HepG2 (cell line): ENCODE results near the gene C1orf35. TPM values are rescaled to one million over a fixed set of nuclear protein-coding genes. Genes with fewer than 3 reads are reported as not detected.

Source experiments
- AHR ChIP-seq: IDR thresholded peaks from 2 replicates; pipeline ENCODE4 v1.6.1; 2018; ENCODE audit warnings: missing genetic modification reagents, missing compliant biosample characterization
- BRCA1 ChIP-seq: sonication (generic); formaldehyde crosslinking; IDR thresholded peaks from 2 replicates; pipeline ENCODE4 v1.4.0; 2020; ENCODE audit warnings: missing genetic modification reagents
- HOXA5 ChIP-seq: sonication (generic); formaldehyde crosslinking; IDR thresholded peaks from 2 replicates; pipeline ENCODE4 v1.4.0; 2020; ENCODE audit warnings: missing genetic modification reagents
- HOXA7 ChIP-seq: sonication (generic); formaldehyde crosslinking; IDR thresholded peaks from 2 replicates; pipeline ENCODE4 v1.8.1; 2022; ENCODE audit warnings: mild to moderate bottlenecking, missing genetic modification reagents, moderate library complexity
- MEF2D ChIP-seq: sonication (generic); formaldehyde crosslinking; IDR thresholded peaks from 2 replicates; pipeline ENCODE4 v1.5.1; 2020; ENCODE audit warnings: mild to moderate bottlenecking, missing genetic modification reagents
- NCOR1 ChIP-seq: fragments of 200-600 bp; sonication (generic); IDR thresholded peaks from 2 replicates; pipeline ENCODE4 v1.7.0; 2017; ENCODE audit warnings: antibody characterized with exemption, low read length, borderline replicate concordance
- NR2C2 ChIP-seq: sonication (generic); formaldehyde crosslinking; IDR thresholded peaks from 2 replicates; pipeline ENCODE4 v1.4.0; 2020; ENCODE audit warnings: missing genetic modification reagents, mild to moderate bottlenecking, moderate library complexity, borderline replicate concordance
- NR3C1 ChIP-seq: sonication (generic); formaldehyde crosslinking; IDR thresholded peaks from 2 replicates; pipeline ENCODE4 v1.4.0; 2020; ENCODE audit warnings: missing genetic modification reagents
- ONECUT2 ChIP-seq: sonication (generic); formaldehyde crosslinking; IDR thresholded peaks from 2 replicates; pipeline ENCODE4 v1.4.0; 2020; ENCODE audit warnings: missing genetic modification reagents
- PAWR ChIP-seq: sonication (generic); formaldehyde crosslinking; IDR thresholded peaks from 2 replicates; pipeline ENCODE4 v1.4.0; 2020; ENCODE audit warnings: missing genetic modification reagents, mild to moderate bottlenecking, borderline replicate concordance
- RBM22 ChIP-seq: fragments of 200-400 bp; formaldehyde crosslinking; optimal IDR thresholded peaks from 2 replicates; pipeline ENCODE3; 2017; ENCODE audit warnings: mild to moderate bottlenecking, low read length, moderate library complexity
- SRSF4 ChIP-seq: fragments of 200-400 bp; formaldehyde crosslinking; IDR thresholded peaks from one replicate; pipeline ENCODE4 v1.6.1; 2018; ENCODE audit warnings: mild to moderate bottlenecking, low read depth, low read length, moderate library complexity; ENCODE audit not compliant: poor library complexity, severe bottlenecking
- TAF1 ChIP-seq: sonication (generic); formaldehyde crosslinking; IDR thresholded peaks from 2 replicates; pipeline ENCODE4 v1.4.0; 2020; ENCODE audit warnings: missing genetic modification reagents
- TMF1 ChIP-seq: sonication (generic); formaldehyde crosslinking; IDR thresholded peaks from 2 replicates; pipeline ENCODE4 v1.8.1; 2022; ENCODE audit warnings: low read depth, missing genetic modification reagents
- ZBTB4 ChIP-seq: sonication (generic); formaldehyde crosslinking; IDR thresholded peaks from 2 replicates; pipeline ENCODE4 v1.4.0; 2020; ENCODE audit warnings: missing genetic modification reagents, mild to moderate bottlenecking, borderline replicate concordance
- ZFP1 ChIP-seq: IDR thresholded peaks from 2 replicates; pipeline ENCODE4 v1.6.1; 2016
- ZNF180 ChIP-seq: sonication (generic); formaldehyde crosslinking; IDR thresholded peaks from 2 replicates; pipeline ENCODE4 v1.4.0; 2020; ENCODE audit warnings: low read depth, missing genetic modification reagents, borderline replicate concordance
- ZNF615 ChIP-seq: sonication (generic); formaldehyde crosslinking; IDR thresholded peaks from 2 replicates; pipeline ENCODE4 v1.5.0; 2020; ENCODE audit warnings: mild to moderate bottlenecking, missing genetic modification reagents, borderline replicate concordance
- ZNF850 ChIP-seq: sonication (generic); formaldehyde crosslinking; conservative IDR thresholded peaks from 2 replicates; pipeline ENCODE4 v1.9.0; 2021; ENCODE audit warnings: mild to moderate bottlenecking, missing genetic modification reagents
- polyA plus RNA-seq, 8 experiments: library from polyadenylated mRNA; depleted of rRNA in 3 of 8; stranded (reverse) in 7 of 8; unstranded in 1 of 8; fragments of >200 nt; fragmentation: Illumina TruSeq in 4 of 8; extraction: Trizol in 4 of 8; gene quantifications; 2 replicates each; pipeline versions ENCODE4 v1.2.1 to v1.2.3, GENCODE V29; 2011 to 2016; ENCODE audit warnings: low read depth in 4 of 8, missing spikeins in 1 of 8, mixed read lengths in 1 of 8; ENCODE audit not compliant: insufficient read depth in 1 of 8
- total RNA-seq, 5 experiments: library from RNA; depleted of rRNA; stranded (reverse); fragments of >200 nt; fragmentation: Illumina TruSeq; extraction: Trizol; gene quantifications; 2 replicates each; pipeline ENCODE4 v1.2.3, GENCODE V29; 2016; ENCODE audit warnings: low read depth in 1 of 5
- TF ChIP-seq, protein P1 (sequence below): sonication (generic); formaldehyde crosslinking; IDR thresholded peaks from 2 replicates; pipeline ENCODE4 v1.5.0; 2020; ENCODE audit warnings: missing genetic modification reagents
- TF ChIP-seq, protein P2 (sequence below): IDR thresholded peaks from 2 replicates; pipeline ENCODE4 v1.6.1; 2012; ENCODE audit warnings: low read depth, low read length, improper control_type of control experiment
- TF ChIP-seq, protein P3 (sequence below): sonication (generic); formaldehyde crosslinking; IDR thresholded peaks from 2 replicates; pipeline ENCODE4 v1.4.0; 2020; ENCODE audit warnings: missing genetic modification reagents

The C1orf35 gene
- total and polyA plus RNA-seq, 2 of the 13 experiments (the other 11 are each of a cell fraction or from before 2014, with no cell fraction given), result 8.1 to 19.3 TPM

DNA sequence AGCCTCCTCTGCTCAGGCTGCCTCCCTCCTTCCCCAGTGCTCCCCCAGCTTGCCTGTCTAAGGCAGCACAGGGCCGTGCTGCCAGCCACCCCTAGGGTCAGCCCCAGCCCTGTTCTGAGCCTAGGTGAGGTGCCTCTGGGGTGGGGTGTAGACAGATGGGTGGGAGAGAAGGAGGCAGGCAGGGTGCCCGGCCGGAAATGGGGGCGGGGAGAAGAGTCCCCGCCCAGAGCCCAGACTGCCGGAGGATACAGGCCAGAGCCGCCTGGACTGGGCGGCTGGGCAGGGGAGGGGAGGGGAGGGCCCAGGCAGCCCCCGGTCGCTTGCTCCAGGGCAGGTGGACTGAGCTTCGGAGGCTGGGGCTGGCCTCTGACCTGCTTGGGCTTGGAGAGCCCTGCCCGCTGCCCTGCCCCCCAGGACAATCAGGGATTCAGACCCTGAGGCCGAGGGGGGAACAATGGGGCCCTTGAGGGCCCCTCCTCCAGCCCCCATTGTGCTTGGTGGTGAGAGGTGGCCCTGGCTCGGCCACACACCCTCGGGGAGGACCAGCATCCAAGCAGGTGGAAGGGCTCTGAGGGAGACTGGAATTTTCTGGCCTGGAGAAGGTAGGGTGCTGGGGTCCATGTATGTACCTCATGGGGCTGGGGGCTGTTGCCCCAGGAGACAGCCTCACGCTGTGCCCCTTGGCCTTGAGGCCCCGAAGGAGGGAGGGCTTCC, 46.4 kb upstream of the C1orf35 start, which contains the start of gene GJC2 (continued):
- TF ChIP-seq AHR (no peak), ZFP1 (no peak), ZNF615 (CRISPR knock-in tag) (no peak), NCOR1 (no peak), PAWR (CRISPR knock-in tag) (no peak), ZNF850 (CRISPR knock-in tag) (0 out of 2 replicates have a peak, but pooled peaks have one; percentile 49), ONECUT2 (CRISPR knock-in tag) (no peak), ZBTB4 (no peak), NR2C2 (CRISPR knock-in tag) (no peak), SRSF4 (no peak), RBM22 (no peak), BRCA1 (CRISPR knock-in tag) (no peak), HOXA7 (no peak), TMF1 (CRISPR knock-in tag) (no peak), NR3C1 (CRISPR knock-in tag) (no peak), ZNF180 (CRISPR knock-in tag) (no peak), TAF1 (CRISPR knock-in tag) (no peak; the same call in 1 of the 2 replicates), MEF2D (no peak), HOXA5 (CRISPR knock-in tag) (0 out of 2 replicates have a peak, but pooled peaks have one; percentile 63)
- TF ChIP-seq, protein P1, sequence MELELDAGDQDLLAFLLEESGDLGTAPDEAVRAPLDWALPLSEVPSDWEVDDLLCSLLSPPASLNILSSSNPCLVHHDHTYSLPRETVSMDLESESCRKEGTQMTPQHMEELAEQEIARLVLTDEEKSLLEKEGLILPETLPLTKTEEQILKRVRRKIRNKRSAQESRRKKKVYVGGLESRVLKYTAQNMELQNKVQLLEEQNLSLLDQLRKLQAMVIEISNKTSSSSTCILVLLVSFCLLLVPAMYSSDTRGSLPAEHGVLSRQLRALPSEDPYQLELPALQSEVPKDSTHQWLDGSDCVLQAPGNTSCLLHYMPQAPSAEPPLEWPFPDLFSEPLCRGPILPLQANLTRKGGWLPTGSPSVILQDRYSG, result 0 out of 2 replicates have a peak, but pooled peaks have one; percentile 42
- TF ChIP-seq, protein P2, sequence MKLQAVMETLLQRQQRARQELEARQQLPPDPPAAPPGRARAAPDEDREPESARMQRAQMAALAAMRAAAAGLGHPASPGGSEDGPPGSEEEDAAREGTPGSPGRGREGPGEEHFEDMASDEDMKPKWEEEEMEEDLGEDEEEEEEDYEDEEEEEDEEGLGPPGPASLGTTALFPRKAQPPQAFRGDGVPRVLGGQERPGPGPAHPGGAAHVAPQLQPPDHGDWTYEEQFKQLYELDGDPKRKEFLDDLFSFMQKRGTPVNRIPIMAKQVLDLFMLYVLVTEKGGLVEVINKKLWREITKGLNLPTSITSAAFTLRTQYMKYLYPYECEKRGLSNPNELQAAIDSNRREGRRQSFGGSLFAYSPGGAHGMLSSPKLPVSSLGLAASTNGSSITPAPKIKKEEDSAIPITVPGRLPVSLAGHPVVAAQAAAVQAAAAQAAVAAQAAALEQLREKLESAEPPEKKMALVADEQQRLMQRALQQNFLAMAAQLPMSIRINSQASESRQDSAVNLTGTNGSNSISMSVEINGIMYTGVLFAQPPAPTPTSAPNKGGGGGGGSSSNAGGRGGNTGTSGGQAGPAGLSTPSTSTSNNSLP, result no peak
- TF ChIP-seq, protein P3, sequence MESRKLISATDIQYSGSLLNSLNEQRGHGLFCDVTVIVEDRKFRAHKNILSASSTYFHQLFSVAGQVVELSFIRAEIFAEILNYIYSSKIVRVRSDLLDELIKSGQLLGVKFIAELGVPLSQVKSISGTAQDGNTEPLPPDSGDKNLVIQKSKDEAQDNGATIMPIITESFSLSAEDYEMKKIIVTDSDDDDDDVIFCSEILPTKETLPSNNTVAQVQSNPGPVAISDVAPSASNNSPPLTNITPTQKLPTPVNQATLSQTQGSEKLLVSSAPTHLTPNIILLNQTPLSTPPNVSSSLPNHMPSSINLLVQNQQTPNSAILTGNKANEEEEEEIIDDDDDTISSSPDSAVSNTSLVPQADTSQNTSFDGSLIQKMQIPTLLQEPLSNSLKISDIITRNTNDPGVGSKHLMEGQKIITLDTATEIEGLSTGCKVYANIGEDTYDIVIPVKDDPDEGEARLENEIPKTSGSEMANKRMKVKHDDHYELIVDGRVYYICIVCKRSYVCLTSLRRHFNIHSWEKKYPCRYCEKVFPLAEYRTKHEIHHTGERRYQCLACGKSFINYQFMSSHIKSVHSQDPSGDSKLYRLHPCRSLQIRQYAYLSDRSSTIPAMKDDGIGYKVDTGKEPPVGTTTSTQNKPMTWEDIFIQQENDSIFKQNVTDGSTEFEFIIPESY (CRISPR knock-in tag), result no peak
